SK-N-SH (cell line): ENCODE measurements around the gene UST. TPM values are rescaled to one million over a fixed set of nuclear protein-coding genes. Genes with fewer than 3 reads are reported as not detected.
A peak's percentile ranks its signal among the peaks of the same experiment; 100 is the strongest.

Experiments used
- CTCF ChIA-PET: fragments of 300-600, 350-600 bp; formaldehyde crosslinking; extraction: SDS; loops from one replicate; lab custom pipeline; 2021; lab: Yijun Ruan, JAX
- POLR2A ChIA-PET: fragments of 350-600 bp; sonication (Branson Sonifier 250); formaldehyde crosslinking; extraction: SDS; loops from one replicate; lab custom pipeline; 2020; ENCODE audit warnings: antibody characterized with exemption, inconsistent platforms; lab: Yijun Ruan, JAX
- DNase-seq: peaks from one replicate; pipeline ENCODE4 v3.0.0; 2012
- H2AFZ ChIP-seq: fragments of 200-600 bp; sonication (generic); 2 replicates; pipeline ENCODE4 v1.8.1; 2016; ENCODE audit warnings: antibody characterized with exemption, mild to moderate bottlenecking, low read depth
- H3F3A ChIP-seq: fragments of 200-600 bp; sonication (generic); replicated peaks from 2 replicates; pipeline ENCODE3; 2016; ENCODE audit warnings: antibody characterized with exemption, mild to moderate bottlenecking; ENCODE audit not compliant: insufficient read depth
- H3K27ac ChIP-seq, 2 experiments: fragments of 200-500 bp in 1 of 2; fragments of 200-600 bp in 1 of 2; sonication (Bioruptor generic) in 1 of 2; sonication (generic), shearing (Covaris generic) in 1 of 2; 2 replicates each; pipeline versions ENCODE4 v1.5.1 to v1.6.1; 2014 to 2016; ENCODE audit warnings: low read depth in 2 of 2, inconsistent platforms in 1 of 2, low read length in 1 of 2, mild to moderate bottlenecking in 1 of 2, mixed read lengths in 1 of 2
- H3K27me3 ChIP-seq: fragments of 200-600 bp; sonication (generic), shearing (Covaris generic); 2 replicates; pipeline ENCODE4 v1.6.1; 2016; ENCODE audit warnings: mixed run types; ENCODE audit not compliant: insufficient read depth
- H3K36me3 ChIP-seq, 2 experiments: fragments of 200-500 bp in 1 of 2; fragments of 200-600 bp in 1 of 2; sonication (Bioruptor generic) in 1 of 2; sonication (generic) in 1 of 2; replicated peaks in 1 of 2; 2 replicates each; pipeline versions ENCODE3 to v1.5.1; 2014 to 2016; ENCODE audit warnings: low read length in 1 of 2, mild to moderate bottlenecking in 1 of 2; ENCODE audit not compliant: insufficient read depth in 2 of 2, control insufficient read depth in 1 of 2
- H3K4me1 ChIP-seq, 2 experiments: fragments of 200-500 bp in 1 of 2; fragments of 200-600 bp in 1 of 2; sonication (Bioruptor generic) in 1 of 2; sonication (generic), shearing (Covaris generic) in 1 of 2; 2 replicates each; pipeline versions ENCODE4 v1.5.1 to v1.6.1; 2014 to 2016; ENCODE audit warnings: low read depth in 1 of 2, low read length in 1 of 2, mixed run types in 1 of 2; ENCODE audit not compliant: insufficient read depth in 2 of 2, control insufficient read depth in 1 of 2
- H3K4me2 ChIP-seq: fragments of 200-600 bp; sonication (generic), shearing (Covaris generic); 2 replicates; pipeline ENCODE4 v1.6.1; 2017; ENCODE audit warnings: mixed run types
- H3K4me3 ChIP-seq, 2 experiments: fragments of 200-500 bp in 1 of 2; fragments of 200-600 bp in 1 of 2; sonication (Bioruptor generic) in 1 of 2; sonication (generic), shearing (Covaris generic) in 1 of 2; 2 replicates each; pipeline versions ENCODE4 v1.5.1 to v1.8.1; 2014 to 2016; ENCODE audit warnings: low read depth in 2 of 2, inconsistent platforms in 1 of 2, low read length in 1 of 2, mild to moderate bottlenecking in 1 of 2, mixed read lengths in 1 of 2, moderate library complexity in 1 of 2
- H3K79me2 ChIP-seq: fragments of 200-600 bp; sonication (generic); 2 replicates; pipeline ENCODE4 v1.8.1; 2017; ENCODE audit warnings: mild to moderate bottlenecking; ENCODE audit not compliant: insufficient read depth
- H3K9ac ChIP-seq: fragments of 200-600 bp; sonication (generic); 2 replicates; pipeline ENCODE4 v1.6.1; 2017; ENCODE audit warnings: mixed run types
- H3K9me2 ChIP-seq: fragments of 200-600 bp; sonication (generic); 2 replicates; pipeline ENCODE4 v1.6.1; 2017; ENCODE audit warnings: mixed run types
- H3K9me3 ChIP-seq: fragments of 200-600 bp; sonication (generic); 2 replicates; pipeline ENCODE4 v1.6.1; 2017; ENCODE audit warnings: mixed run types, mild to moderate bottlenecking, moderate library complexity
- H4K20me1 ChIP-seq: fragments of 200-600 bp; sonication (generic); 2 replicates; pipeline ENCODE4 v1.6.1; 2017; ENCODE audit warnings: mild to moderate bottlenecking, mixed run types; ENCODE audit not compliant: insufficient read depth
- EP300 ChIP-seq, 2 experiments: IDR thresholded peaks; 2 replicates each; pipeline versions ENCODE4 v1.4.0 to v1.6.1; 2012; ENCODE audit warnings: borderline replicate concordance in 1 of 2, low read depth in 1 of 2, low read length in 1 of 2
- GABPA ChIP-seq: IDR thresholded peaks from 2 replicates; pipeline ENCODE4 v1.4.0; 2012; ENCODE audit warnings: low read depth, mild to moderate bottlenecking
- JUND ChIP-seq: IDR thresholded peaks from 2 replicates; pipeline ENCODE4 v1.4.0; 2012
- MAX ChIP-seq: IDR thresholded peaks from 2 replicates; pipeline ENCODE4 v1.4.0; 2012; ENCODE audit warnings: low read depth
- MEF2A ChIP-seq: IDR thresholded peaks from 2 replicates; pipeline ENCODE4 v1.4.0; 2012; ENCODE audit warnings: low read depth, borderline replicate concordance
- MXI1 ChIP-seq: IDR thresholded peaks from 2 replicates; pipeline ENCODE4 v1.6.1; 2012; ENCODE audit warnings: mild to moderate bottlenecking, low read depth, low read length, improper control_type of control experiment
- RAD21 ChIP-seq: IDR thresholded peaks from 2 replicates; pipeline ENCODE4 v1.6.1; 2012; ENCODE audit warnings: mild to moderate bottlenecking, low read length
- RCOR1 ChIP-seq: fragments of 150-350 bp; IDR thresholded peaks from 2 replicates; pipeline ENCODE4 v1.6.1; 2017; ENCODE audit warnings: antibody characterized with exemption, low read length
- REST ChIP-seq: IDR thresholded peaks from 2 replicates; pipeline ENCODE4 v1.6.1; 2012; ENCODE audit warnings: mild to moderate bottlenecking, low read depth, low read length, moderate library complexity
- RXRA ChIP-seq: IDR thresholded peaks from 2 replicates; pipeline ENCODE4 v1.4.0; 2012; ENCODE audit warnings: low read depth, mild to moderate bottlenecking, borderline replicate concordance
- SMC3 ChIP-seq: IDR thresholded peaks from 2 replicates; pipeline ENCODE4 v1.6.1; 2012; ENCODE audit warnings: low read depth, low read length, improper control_type of control experiment
- YY1 ChIP-seq: IDR thresholded peaks from 2 replicates; pipeline ENCODE4 v1.4.0; 2012; ENCODE audit warnings: low read depth, mild to moderate bottlenecking
- WGBS: methylation state at CpG from one replicate; pipeline ENCODE4 v1.1.6; 2017; ENCODE audit warnings: low lambda C conversion rate; 5-methylcytosine and 5-hydroxymethylcytosine counted together
- polyA plus RNA-seq, 3 experiments: library from polyadenylated mRNA; depleted of rRNA; stranded (reverse); fragments of >200 nt; gene quantifications; 2 replicates each; pipeline ENCODE4 v1.2.3, GENCODE V29; 2012
- TF ChIP-seq, protein P1 (sequence below): fragments of 150-350 bp; IDR thresholded peaks from 2 replicates; pipeline ENCODE4 v1.6.1; 2017; ENCODE audit warnings: antibody characterized with exemption, low read length, low read depth, borderline replicate concordance
- TF ChIP-seq, protein P2 (sequence below): fragments of 150-350 bp; IDR thresholded peaks from 2 replicates; pipeline ENCODE4 v1.6.1; 2016; ENCODE audit warnings: mild to moderate bottlenecking, low read depth, low read length
- TF ChIP-seq, protein P3 (sequence below): IDR thresholded peaks from 2 replicates; pipeline ENCODE4 v1.4.0; 2012; ENCODE audit warnings: low read depth, borderline replicate concordance
- TF ChIP-seq, protein P4 (sequence below): fragments of 200-600 bp; sonication (generic); IDR thresholded peaks from 2 replicates; pipeline ENCODE4 v1.6.1; 2017; ENCODE audit warnings: antibody characterized with exemption, mild to moderate bottlenecking, moderate library complexity
- TF ChIP-seq, protein P5 (sequence below): IDR thresholded peaks from 2 replicates; pipeline ENCODE4; 2012

Gene UST
- polyA plus RNA-seq, 1 of the 3 experiments (the other 2 are of a cell fraction): 1.7 TPM

GRCh38 chr6:149025061-149025460 is 278.2 kb downstream of the UST start (continued):
- TF ChIP-seq REST (no peak), EP300 (IDR thresholded peaks at IDR 0.05; ENCODE audit: borderline replicate concordance in 1 of 2, low read depth in 1 of 2, low read length in 1 of 2) (no peak), GABPA (no peak), SMC3 (no peak), MAX (no peak), YY1 (no peak), RAD21 (no peak)
- TF ChIP-seq, protein P1, sequence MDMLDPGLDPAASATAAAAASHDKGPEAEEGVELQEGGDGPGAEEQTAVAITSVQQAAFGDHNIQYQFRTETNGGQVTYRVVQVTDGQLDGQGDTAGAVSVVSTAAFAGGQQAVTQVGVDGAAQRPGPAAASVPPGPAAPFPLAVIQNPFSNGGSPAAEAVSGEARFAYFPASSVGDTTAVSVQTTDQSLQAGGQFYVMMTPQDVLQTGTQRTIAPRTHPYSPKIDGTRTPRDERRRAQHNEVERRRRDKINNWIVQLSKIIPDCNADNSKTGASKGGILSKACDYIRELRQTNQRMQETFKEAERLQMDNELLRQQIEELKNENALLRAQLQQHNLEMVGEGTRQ: no peak

- Histone ChIP-seq H3K9me3 (no peaks in the 10 kb centered on the region), H3K4me2 (no peak overlapping the region), H3K4me1 (no peaks in the 10 kb centered on the region; a peak in 2 of 4 replicates), H4K20me1 (no peaks in the 10 kb centered on the region), H3K79me2 (peaks cover 16% of the 10 kb centered on the region), H3K4me3 (peak overlapping the region in 1 of 2 experiments; percentile 34; a peak in 1 of 4 replicates), H2AFZ (no peak overlapping the region), H3K9me2 (no peaks in the 10 kb centered on the region), H3K27me3 (no peaks in the 10 kb centered on the region), H3K27ac (peak overlapping the region in 1 of 2 experiments; percentile 36; a peak in 2 of 4 replicates), H3F3A (peaks cover 27% of the 10 kb centered on the region), H3K36me3 (peaks cover 0 to 12% of the 10 kb centered on the region in 2 experiments), H3K9ac (no peak overlapping the region)
- ChIA-PET CTCF (interaction anchor here (1.0 to 3.5 kb wide), 7 partner anchors 10 to 490 kb away, joined by 3 to 42 read pairs (median 8); no protein-coding TSS in a partner anchor), POLR2A (no interaction called here)
- 18% methylated on average over 4 of the region's 4 CpGs for WGBS
- TF ChIP-seq, protein P2, sequence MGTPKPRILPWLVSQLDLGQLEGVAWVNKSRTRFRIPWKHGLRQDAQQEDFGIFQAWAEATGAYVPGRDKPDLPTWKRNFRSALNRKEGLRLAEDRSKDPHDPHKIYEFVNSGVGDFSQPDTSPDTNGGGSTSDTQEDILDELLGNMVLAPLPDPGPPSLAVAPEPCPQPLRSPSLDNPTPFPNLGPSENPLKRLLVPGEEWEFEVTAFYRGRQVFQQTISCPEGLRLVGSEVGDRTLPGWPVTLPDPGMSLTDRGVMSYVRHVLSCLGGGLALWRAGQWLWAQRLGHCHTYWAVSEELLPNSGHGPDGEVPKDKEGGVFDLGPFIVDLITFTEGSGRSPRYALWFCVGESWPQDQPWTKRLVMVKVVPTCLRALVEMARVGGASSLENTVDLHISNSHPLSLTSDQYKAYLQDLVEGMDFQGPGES: no peak
- TF ChIP-seq, protein P3, sequence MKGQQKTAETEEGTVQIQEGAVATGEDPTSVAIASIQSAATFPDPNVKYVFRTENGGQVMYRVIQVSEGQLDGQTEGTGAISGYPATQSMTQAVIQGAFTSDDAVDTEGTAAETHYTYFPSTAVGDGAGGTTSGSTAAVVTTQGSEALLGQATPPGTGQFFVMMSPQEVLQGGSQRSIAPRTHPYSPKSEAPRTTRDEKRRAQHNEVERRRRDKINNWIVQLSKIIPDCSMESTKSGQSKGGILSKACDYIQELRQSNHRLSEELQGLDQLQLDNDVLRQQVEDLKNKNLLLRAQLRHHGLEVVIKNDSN: no peak
- TF ChIP-seq JUND: no peak
- TF ChIP-seq RAD21: peak; percentile 50
- peak; percentile 27 for TF ChIP-seq SMC3
- TF ChIP-seq MXI1: no peak
- TF ChIP-seq, protein P4, sequence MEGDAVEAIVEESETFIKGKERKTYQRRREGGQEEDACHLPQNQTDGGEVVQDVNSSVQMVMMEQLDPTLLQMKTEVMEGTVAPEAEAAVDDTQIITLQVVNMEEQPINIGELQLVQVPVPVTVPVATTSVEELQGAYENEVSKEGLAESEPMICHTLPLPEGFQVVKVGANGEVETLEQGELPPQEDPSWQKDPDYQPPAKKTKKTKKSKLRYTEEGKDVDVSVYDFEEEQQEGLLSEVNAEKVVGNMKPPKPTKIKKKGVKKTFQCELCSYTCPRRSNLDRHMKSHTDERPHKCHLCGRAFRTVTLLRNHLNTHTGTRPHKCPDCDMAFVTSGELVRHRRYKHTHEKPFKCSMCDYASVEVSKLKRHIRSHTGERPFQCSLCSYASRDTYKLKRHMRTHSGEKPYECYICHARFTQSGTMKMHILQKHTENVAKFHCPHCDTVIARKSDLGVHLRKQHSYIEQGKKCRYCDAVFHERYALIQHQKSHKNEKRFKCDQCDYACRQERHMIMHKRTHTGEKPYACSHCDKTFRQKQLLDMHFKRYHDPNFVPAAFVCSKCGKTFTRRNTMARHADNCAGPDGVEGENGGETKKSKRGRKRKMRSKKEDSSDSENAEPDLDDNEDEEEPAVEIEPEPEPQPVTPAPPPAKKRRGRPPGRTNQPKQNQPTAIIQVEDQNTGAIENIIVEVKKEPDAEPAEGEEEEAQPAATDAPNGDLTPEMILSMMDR: peak; percentile 71
- TF ChIP-seq MEF2A: no peak
- TF ChIP-seq, protein P5, sequence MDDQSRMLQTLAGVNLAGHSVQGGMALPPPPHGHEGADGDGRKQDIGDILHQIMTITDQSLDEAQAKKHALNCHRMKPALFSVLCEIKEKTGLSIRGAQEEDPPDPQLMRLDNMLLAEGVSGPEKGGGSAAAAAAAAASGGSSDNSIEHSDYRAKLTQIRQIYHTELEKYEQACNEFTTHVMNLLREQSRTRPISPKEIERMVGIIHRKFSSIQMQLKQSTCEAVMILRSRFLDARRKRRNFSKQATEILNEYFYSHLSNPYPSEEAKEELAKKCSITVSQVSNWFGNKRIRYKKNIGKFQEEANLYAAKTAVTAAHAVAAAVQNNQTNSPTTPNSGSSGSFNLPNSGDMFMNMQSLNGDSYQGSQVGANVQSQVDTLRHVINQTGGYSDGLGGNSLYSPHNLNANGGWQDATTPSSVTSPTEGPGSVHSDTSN: no peak
- TF ChIP-seq RXRA: no peak
- no peak for TF ChIP-seq RCOR1
- DNase-seq: peak; percentile 32
Measured at GRCh38 chr6:149026530-149026942, 279.7 kb downstream of the UST start.
